H1 (cell line): ENCODE data around the gene TGFA. TPM values are rescaled to one million over a fixed set of nuclear protein-coding genes. Genes with fewer than 3 reads are reported as not detected.

ENCODE experiments used
- CHD7 ChIP-seq: fragments of 300-600 bp; sonication (generic); IDR thresholded peaks from 2 replicates; pipeline ENCODE4 v1.7.1; 2012; ENCODE audit warnings: low read length, moderate library complexity, mild to moderate bottlenecking, inconsistent platforms; ENCODE audit not compliant: insufficient replicate concordance
- CTBP2 ChIP-seq: IDR thresholded peaks from 2 replicates; pipeline ENCODE4 v1.7.0; 2011; ENCODE audit warnings: borderline replicate concordance, mild to moderate bottlenecking, moderate library complexity, mixed read lengths, low read length; ENCODE audit not compliant: insufficient read depth, insufficient read length
- polyA plus RNA-seq, 7 experiments: library from polyadenylated mRNA; depleted of rRNA in 3 of 7; stranded (reverse) in 5 of 7; unstranded in 2 of 7; fragments of >200 nt in 5 of 7; fragments of 200-250 nt in 2 of 7; gene quantifications; 1 replicate in 5 of 7; 2 replicates in 1 of 7; 4 replicates in 1 of 7; pipeline versions ENCODE4 v1.2.1 to v1.2.3, GENCODE V29; 2011 to 2013; ENCODE audit warnings: missing spikeins in 2 of 7, mixed read lengths in 2 of 7
- total RNA-seq: library from RNA; stranded (reverse); fragmentation: NEBNext Ultra II Directional; extraction: Animal tissue kit (Norgen Biotek cat#: 25700); gene quantifications from 2 replicates; pipeline ENCODE4 v1.2.1, GENCODE V29; 2021

TGFA gene
- total and polyA plus RNA-seq, 2 of the 8 experiments (the other 6 are each of a cell fraction or from before 2014, with no cell fraction given) = 1.8 to 3.7 TPM

DNA sequence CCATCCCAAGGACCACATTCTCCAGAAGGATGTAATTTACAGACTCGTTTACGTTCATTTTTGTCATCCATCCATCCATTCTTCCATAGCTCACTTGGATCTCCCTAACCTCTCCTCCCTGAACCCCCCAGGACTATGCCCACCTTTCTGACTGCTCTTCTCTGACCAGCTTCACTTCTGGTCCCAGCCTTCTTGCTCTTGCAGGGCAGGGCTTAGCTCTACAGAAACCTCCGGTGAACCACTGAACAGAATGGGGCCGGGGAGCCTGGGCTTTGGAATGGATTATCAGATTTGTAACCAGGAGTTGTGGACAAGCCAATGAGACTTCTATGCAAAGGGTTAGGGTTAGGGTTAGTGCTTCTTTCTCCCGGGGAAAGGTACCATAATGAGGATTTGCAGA is 95.0 kb downstream of the TGFA start (continued):
- TF ChIP-seq CHD7 (no peak), CTBP2 (no peak)
